Dendritic cell treated with granulocyte-macrophage colony-stimulating factor and Interleukin-4, amounts not matched to agents 40 ng/mL and 50 ng/mL, for 4 days (primary cell): ENCODE results near the gene ARHGAP23.
"Not testable (repeated sequence)": the region's sequence is repeated elsewhere in the genome, so short reads cannot be mapped to it uniquely, and the experiment has no call there.

Experiments used
- H3K27ac Mint-ChIP-seq: one replicate; pipeline ENCODE4 v1.8.0; 2022; ENCODE audit warnings: mild to moderate bottlenecking, mixed read lengths
- H3K27me3 Mint-ChIP-seq: one replicate; pipeline ENCODE4 v1.8.0; 2022; ENCODE audit warnings: mild to moderate bottlenecking, mixed read lengths
- H3K36me3 Mint-ChIP-seq: one replicate; pipeline ENCODE4 v1.8.0; 2022; ENCODE audit warnings: low read depth, mixed read lengths
- H3K4me1 Mint-ChIP-seq: one replicate; pipeline ENCODE4 v1.8.0; 2022; ENCODE audit warnings: low read depth, mixed read lengths
- H3K4me3 Mint-ChIP-seq: one replicate; pipeline ENCODE4 v1.8.0; 2022; ENCODE audit warnings: mild to moderate bottlenecking, moderate library complexity, mixed read lengths
- H3K9me3 Mint-ChIP-seq: one replicate; pipeline ENCODE4 v1.8.0; 2022; ENCODE audit warnings: mixed read lengths
- intact Hi-C: fragments of 100-400 bp; cut with micrococcal nuclease; formaldehyde crosslinking; loops from one replicate; pipeline ENCODE4 v1.15.0; 2022

The ARHGAP23 gene

GRCh38 chr17:38485681-38486298 lies 57.5 kb downstream of the ARHGAP23 start:
- H3K4me3 Mint-ChIP-seq, H3K27me3 Mint-ChIP-seq, H3K9me3 Mint-ChIP-seq, H3K27ac Mint-ChIP-seq, H3K36me3 Mint-ChIP-seq: not testable (repeated sequence)
- intact Hi-C loops = loop anchor here (2.0 kb wide), 2 partner anchors 63 to 137 kb away; no protein-coding TSS in a partner anchor
- H3K4me1 Mint-ChIP-seq = peaks cover 10% of the 10 kb centered on the region

GRCh38 chr17:38489774-38490173 lies 61.5 kb downstream of the ARHGAP23 start:
- H3K27ac Mint-ChIP-seq, intact Hi-C loops, H3K4me3 Mint-ChIP-seq, H3K9me3 Mint-ChIP-seq, H3K27me3 Mint-ChIP-seq, H3K36me3 Mint-ChIP-seq: not testable (repeated sequence)
- peaks cover 10% of the 10 kb centered on the region for H3K4me1 Mint-ChIP-seq

DNA sequence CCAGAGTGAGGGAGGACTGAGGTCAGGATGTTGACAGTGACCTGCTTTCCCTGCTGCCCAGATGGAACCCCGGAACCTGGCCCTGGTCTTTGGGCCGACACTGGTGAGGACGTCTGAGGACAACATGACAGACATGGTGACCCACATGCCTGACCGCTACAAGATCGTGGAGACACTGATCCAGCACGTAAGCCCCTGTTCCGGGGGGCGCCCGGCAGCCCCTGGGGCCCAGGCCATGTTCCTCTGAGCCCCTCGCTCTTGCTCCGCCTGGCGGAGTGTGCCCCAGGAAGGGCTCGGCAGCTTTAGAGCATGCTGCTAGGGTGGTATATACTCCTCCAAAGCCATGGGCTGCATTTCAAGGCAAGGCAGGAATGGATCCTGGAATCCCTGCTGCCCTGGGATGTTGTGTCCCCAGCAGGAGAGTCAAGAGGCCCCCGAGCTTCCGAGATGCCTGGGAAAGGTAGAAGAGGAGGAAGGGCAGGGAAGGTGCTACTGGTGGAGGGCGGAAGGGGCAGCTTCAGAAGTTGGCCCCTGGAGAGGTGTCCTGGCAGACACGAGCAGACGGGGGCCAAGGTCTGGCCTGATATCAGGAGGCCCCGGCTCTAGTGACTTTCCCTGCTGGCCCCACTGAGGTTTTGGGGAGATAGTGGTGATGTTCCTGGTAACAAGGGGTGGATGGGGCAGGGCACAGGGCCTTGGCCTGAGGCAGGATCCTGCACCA lies 63.2 kb downstream of the ARHGAP23 start:
- not testable (repeated sequence) for H3K27me3 Mint-ChIP-seq, H3K4me1 Mint-ChIP-seq, H3K36me3 Mint-ChIP-seq, H3K4me3 Mint-ChIP-seq, H3K9me3 Mint-ChIP-seq, H3K27ac Mint-ChIP-seq
- intact Hi-C loops = loop anchor here (1.0 kb wide), 1 partner anchor 176 kb away; no protein-coding TSS in a partner anchor

- H3K9me3 Mint-ChIP-seq, H3K27ac Mint-ChIP-seq, H3K4me1 Mint-ChIP-seq, H3K27me3 Mint-ChIP-seq, H3K36me3 Mint-ChIP-seq, H3K4me3 Mint-ChIP-seq: not testable (repeated sequence)
- intact Hi-C loops = loop anchor here (1.0 kb wide), 1 partner anchor 175 kb away; no protein-coding TSS in a partner anchor
Measured at GRCh38 chr17:38492067-38493040, 64.1 kb downstream of the ARHGAP23 start.

DNA sequence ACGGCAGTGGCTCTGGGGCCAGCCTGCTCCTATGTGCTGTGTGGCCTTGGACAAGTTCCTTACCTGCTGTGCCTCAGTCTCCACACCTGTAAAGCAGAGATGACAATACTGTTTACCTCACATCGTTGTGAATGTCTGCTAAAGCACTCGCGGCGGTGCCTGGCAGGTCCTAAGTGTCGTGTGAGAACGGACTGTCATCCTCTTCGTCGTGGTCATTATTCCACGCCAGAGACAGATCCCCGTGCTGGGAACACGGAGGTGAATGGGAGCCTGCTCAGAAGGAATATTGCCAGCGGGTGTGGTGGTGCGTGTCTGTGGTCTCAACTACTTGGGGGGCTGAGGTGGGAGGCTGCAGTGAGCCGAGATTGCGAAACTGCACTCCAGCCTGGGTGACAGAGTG lies 65.9 kb downstream of the ARHGAP23 start:
- H3K27me3 Mint-ChIP-seq, H3K4me3 Mint-ChIP-seq, intact Hi-C loops, H3K9me3 Mint-ChIP-seq, H3K27ac Mint-ChIP-seq, H3K4me1 Mint-ChIP-seq, H3K36me3 Mint-ChIP-seq: not testable (repeated sequence)

DNA sequence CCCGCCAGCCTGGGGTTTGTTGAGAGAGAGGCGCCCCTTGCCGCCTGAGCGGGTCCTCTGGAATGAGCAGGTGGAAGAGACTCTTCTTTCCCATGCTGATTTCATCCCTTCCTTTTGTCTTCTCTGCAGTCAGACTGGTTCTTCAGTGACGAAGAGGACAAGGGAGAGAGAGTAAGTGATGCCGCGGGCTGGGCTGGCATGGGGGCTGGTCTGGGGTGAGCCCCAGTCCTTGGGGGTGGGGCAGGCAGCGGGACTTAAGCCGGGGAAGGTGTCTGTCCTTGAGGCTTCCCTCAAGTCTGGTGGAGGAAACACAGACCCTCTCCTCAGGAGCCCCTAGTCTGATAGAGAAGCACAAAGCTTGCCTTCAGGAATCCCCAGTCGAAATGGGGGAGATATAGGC lies 69.4 kb downstream of the ARHGAP23 start:
- intact Hi-C loops, H3K4me1 Mint-ChIP-seq: not testable (repeated sequence)

GRCh38 chr17:38498353-38498752 lies 70.1 kb downstream of the ARHGAP23 start:
- Mint-ChIP-seq H3K27me3 (no peaks in the 10 kb centered on the region), H3K27ac (no peak overlapping the region), H3K36me3 (peaks cover 7% of the 10 kb centered on the region), H3K9me3 (peaks cover 8% of the 10 kb centered on the region), H3K4me1 (no peaks in the 10 kb centered on the region), H3K4me3 (no peak overlapping the region)
- intact Hi-C loops = no loop called here

More for the DNA sequence above, 69.4 kb downstream of the ARHGAP23 start:
- not testable (repeated sequence) for H3K27me3 Mint-ChIP-seq, H3K4me3 Mint-ChIP-seq, H3K36me3 Mint-ChIP-seq, H3K9me3 Mint-ChIP-seq, H3K27ac Mint-ChIP-seq

- not testable (repeated sequence) for H3K4me3 Mint-ChIP-seq, H3K9me3 Mint-ChIP-seq, H3K27me3 Mint-ChIP-seq
Measured at GRCh38 chr17:38499230-38499629, 71.0 kb downstream of the ARHGAP23 start.

GRCh38 chr17:38501718-38502117 lies 73.5 kb downstream of the ARHGAP23 start:
- H3K36me3 Mint-ChIP-seq, H3K27me3 Mint-ChIP-seq, H3K4me3 Mint-ChIP-seq, H3K4me1 Mint-ChIP-seq, H3K9me3 Mint-ChIP-seq, H3K27ac Mint-ChIP-seq, intact Hi-C loops: not testable (repeated sequence)

More at GRCh38 chr17:38499230-38499629, 71.0 kb downstream of the ARHGAP23 start:
- intact Hi-C loops, H3K4me1 Mint-ChIP-seq, H3K36me3 Mint-ChIP-seq, H3K27ac Mint-ChIP-seq: not testable (repeated sequence)

DNA sequence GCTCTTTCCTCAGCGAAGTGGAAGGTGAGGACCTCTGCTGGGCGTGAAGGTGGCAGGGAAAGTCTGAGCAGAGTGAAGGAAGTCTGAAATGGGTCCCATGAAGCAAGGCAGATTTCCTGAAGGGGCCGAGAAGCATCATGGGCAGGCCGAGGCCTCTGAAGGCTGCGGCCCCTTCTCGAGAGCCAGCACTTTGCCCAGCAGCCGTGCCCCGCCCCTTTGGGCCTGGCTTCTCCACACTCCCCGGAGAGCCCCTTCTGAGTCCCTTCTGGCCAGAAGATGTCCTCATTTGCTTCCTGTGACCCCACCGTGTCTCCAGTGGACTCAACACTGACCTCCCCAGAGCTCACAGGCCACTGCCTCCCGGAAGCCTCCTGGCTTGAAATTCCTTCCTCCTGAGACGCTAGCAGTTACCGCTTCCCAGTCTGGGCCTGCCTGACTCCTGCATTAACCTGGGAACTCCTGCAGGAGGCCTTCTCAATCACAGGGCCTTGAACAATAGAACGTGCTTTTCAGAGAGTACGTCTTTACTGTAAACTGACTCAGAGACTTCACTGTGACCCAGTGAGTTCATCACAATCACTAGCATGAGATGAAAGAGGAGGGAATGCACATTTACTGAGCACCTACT lies 75.1 kb downstream of the ARHGAP23 start:
- H3K4me1 Mint-ChIP-seq, H3K4me3 Mint-ChIP-seq, H3K9me3 Mint-ChIP-seq, H3K27ac Mint-ChIP-seq, H3K27me3 Mint-ChIP-seq, intact Hi-C loops, H3K36me3 Mint-ChIP-seq: not testable (repeated sequence)

- H3K4me3 Mint-ChIP-seq = no peak overlapping the region
- peaks cover 1% of the 10 kb centered on the region for H3K4me1 Mint-ChIP-seq
- intact Hi-C loops = no loop called here
- peaks cover 16% of the 10 kb centered on the region for H3K27me3 Mint-ChIP-seq
- no peaks in the 10 kb centered on the region for H3K9me3 Mint-ChIP-seq
- no peak overlapping the region for H3K27ac Mint-ChIP-seq
- H3K36me3 Mint-ChIP-seq = no peaks in the 10 kb centered on the region
Measured at GRCh38 chr17:38504216-38504615, 76.0 kb downstream of the ARHGAP23 start.

DNA sequence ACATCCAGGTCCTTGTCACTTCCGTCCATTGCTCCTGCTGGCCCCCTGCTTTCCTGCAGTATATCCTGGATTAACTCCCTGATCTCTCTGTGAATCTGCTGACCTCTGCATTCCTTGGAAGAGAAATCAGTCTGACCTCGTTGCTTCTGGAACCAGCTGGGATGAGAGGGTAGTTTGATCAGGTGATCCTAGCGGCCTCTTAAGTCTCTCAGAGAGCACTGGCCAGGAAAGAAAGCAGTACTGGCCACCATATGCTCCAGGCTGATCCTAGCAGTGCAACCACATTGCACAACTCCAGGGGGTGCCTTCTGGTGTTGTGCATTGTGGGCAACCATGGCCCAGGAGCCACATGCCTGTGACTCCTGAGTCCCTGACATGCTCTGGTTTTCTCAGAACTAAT lies 79.2 kb downstream of the ARHGAP23 start:
- Mint-ChIP-seq H3K27me3 (peaks cover 41% of the 10 kb centered on the region), H3K4me1 (peaks cover 7% of the 10 kb centered on the region), H3K27ac (no peak overlapping the region), H3K9me3 (no peaks in the 10 kb centered on the region), H3K36me3 (no peaks in the 10 kb centered on the region), H3K4me3 (no peak overlapping the region)
- intact Hi-C loops = no loop called here

- peaks cover 7% of the 10 kb centered on the region for H3K4me1 Mint-ChIP-seq
- H3K27ac Mint-ChIP-seq = no peak overlapping the region
- no peaks in the 10 kb centered on the region for H3K9me3 Mint-ChIP-seq
- H3K36me3 Mint-ChIP-seq = no peaks in the 10 kb centered on the region
- H3K4me3 Mint-ChIP-seq = no peak overlapping the region
- intact Hi-C loops = no loop called here
- H3K27me3 Mint-ChIP-seq = peaks cover 45% of the 10 kb centered on the region
Measured at GRCh38 chr17:38507921-38508569, 79.8 kb downstream of the ARHGAP23 start.
